ENCODE data around the gene YDJC. TPM values are rescaled to one million over a fixed set of nuclear protein-coding genes. Genes with fewer than 3 reads are reported as not detected.
"Not testable (repeated sequence)": the region's sequence is repeated elsewhere in the genome, so short reads cannot be mapped to it uniquely, and the experiment has no call there.

The YDJC gene
- polyA plus RNA-seq, 3 donors: 8.7 to 11.0 (median 9.3) TPM

- DNase-seq (ENCODE audit: low read depth in 3 of 3, low spot score in 2 of 3): no peak
Measured at GRCh38 chr22:21587803-21588611, 41.8 kb downstream of the YDJC start.

- DNase-seq (ENCODE audit: low read depth in 3 of 3, low spot score in 2 of 3): no peak
Measured at GRCh38 chr22:21585389-21585788, 44.4 kb downstream of the YDJC start.

DNA sequence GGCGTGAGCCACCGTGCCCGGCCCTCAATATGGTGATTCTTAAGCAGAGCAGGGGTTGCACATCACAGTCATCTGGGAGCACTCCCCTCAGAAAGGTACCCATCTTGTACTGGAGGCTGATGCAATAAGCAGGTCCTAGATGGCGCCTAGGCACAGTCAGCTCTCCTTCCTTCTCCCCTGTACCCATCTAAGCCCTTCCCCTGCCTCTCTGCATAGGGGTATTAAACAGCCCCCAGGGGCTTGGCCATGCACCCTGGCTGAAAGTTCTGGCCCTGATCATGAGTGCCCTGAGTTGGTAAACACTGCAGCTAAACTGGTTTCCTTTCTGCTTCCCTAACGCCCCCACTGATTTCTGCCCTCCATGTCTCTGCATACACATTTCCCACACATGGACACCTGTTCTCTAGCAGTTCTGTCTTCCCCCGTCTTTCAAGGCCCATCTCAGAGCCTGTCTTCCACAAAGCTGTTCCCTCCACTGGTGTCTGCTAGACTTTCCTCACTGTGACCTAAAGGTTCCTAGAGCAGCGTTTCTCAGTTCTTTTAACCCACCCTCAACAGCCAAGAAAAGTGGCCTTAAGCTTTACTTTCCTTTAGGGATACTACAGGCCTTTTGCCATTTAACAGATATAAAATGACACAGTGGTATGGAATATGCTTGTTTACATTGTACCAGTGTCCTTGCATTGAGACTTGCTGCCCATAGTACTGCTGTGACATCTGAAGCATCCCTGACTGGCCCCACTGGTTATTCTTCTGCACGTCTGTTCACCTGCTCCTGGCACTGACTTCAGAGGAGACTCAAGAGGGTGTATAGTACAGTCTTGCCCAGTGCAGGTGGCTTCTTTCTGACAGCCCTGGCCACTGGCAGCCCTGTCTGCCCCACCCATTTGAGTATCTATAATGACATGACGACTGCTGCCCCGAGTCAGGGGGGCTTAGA, 46.8 kb downstream of the YDJC start:
- no peak for DNase-seq (ENCODE audit: low read depth in 3 of 3, low spot score in 2 of 3)

GRCh38 chr22:21581009-21581713, 48.7 kb downstream of the YDJC start:
- not testable (repeated sequence) for DNase-seq (ENCODE audit: low read depth in 3 of 3, low spot score in 2 of 3)

GRCh38 chr22:21580623-21581007, 49.2 kb downstream of the YDJC start:
- not testable (repeated sequence) for DNase-seq (ENCODE audit: low read depth in 3 of 3, low spot score in 2 of 3)

DNA sequence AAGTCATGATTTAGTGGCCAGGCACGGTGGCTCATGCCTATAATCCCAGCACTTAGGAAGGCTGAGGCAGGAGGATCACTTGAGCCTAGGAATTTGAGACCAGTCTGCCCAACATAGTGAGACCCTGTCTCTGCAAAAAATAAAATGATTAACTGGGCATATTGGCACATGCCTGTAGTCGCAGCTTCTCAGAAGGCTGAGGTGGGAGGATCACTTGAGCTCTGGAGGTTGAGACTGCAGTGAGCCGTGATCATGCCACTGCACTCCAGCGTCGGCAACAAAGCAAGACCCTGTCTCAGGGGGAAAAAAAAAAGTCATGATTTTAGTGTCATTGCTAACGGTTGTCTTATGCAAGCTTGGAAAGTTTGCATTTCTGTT, 50.4 kb downstream of the YDJC start:
- DNase-seq (ENCODE audit: low read depth in 3 of 3, low spot score in 2 of 3): no peak

Other genes with a start within 250 kb of the YDJC start
- not detected for gene RIMBP3B, start 246.3 kb downstream of the YDJC start, polyA plus RNA-seq (ENCODE audit: insufficient read length in 3 of 3)
- 1 to 10 TPM; 8.0 to 9.1 (median 8.1) TPM for gene HIC2, start 212.7 kb downstream of the YDJC start, polyA plus RNA-seq (ENCODE audit: insufficient read length in 3 of 3)
- gene TMEM191C, start 162.6 kb downstream of the YDJC start, polyA plus RNA-seq (ENCODE audit: insufficient read length in 3 of 3): 1 to 10 TPM in 1 of 3 donors, under 1 TPM in 2; 0.79 to 1.2 (median 0.98) TPM
- under 1 TPM; 0.40 to 0.50 (median 0.40) TPM for gene RIMBP3C, start 78.6 kb downstream of the YDJC start, polyA plus RNA-seq (ENCODE audit: insufficient read length in 3 of 3)
- gene UBE2L3, start 62.3 kb downstream of the YDJC start, polyA plus RNA-seq (ENCODE audit: insufficient read length in 3 of 3): 10 to 100 TPM; 52.8 to 59.3 (median 57.9) TPM
- under 1 TPM; 0.14 to 0.22 (median 0.17) TPM for gene CCDC116, start 2.7 kb upstream of the YDJC start, polyA plus RNA-seq (ENCODE audit: insufficient read length in 3 of 3)
- 10 to 100 TPM; 11.7 to 19.3 (median 16.1) TPM for gene SDF2L1, start 12.3 kb upstream of the YDJC start, polyA plus RNA-seq (ENCODE audit: insufficient read length in 3 of 3)
- 10 to 100 TPM; 32.1 to 35.4 (median 35.0) TPM for gene PPIL2, start 36.0 kb upstream of the YDJC start, polyA plus RNA-seq (ENCODE audit: insufficient read length in 3 of 3)
- gene YPEL1, start 105.8 kb upstream of the YDJC start, polyA plus RNA-seq (ENCODE audit: insufficient read length in 3 of 3): 10 to 100 TPM; 12.3 to 14.5 (median 13.2) TPM
- gene MAPK1, start 237.6 kb upstream of the YDJC start, polyA plus RNA-seq (ENCODE audit: insufficient read length in 3 of 3): 100 to 1,000 TPM; 126 to 135 (median 135) TPM

All from right renal cortex interstitium (tissue), 3 donors.